Measurements from ENCODE around the gene ANKRD12.

ANKRD12 gene

DNA sequence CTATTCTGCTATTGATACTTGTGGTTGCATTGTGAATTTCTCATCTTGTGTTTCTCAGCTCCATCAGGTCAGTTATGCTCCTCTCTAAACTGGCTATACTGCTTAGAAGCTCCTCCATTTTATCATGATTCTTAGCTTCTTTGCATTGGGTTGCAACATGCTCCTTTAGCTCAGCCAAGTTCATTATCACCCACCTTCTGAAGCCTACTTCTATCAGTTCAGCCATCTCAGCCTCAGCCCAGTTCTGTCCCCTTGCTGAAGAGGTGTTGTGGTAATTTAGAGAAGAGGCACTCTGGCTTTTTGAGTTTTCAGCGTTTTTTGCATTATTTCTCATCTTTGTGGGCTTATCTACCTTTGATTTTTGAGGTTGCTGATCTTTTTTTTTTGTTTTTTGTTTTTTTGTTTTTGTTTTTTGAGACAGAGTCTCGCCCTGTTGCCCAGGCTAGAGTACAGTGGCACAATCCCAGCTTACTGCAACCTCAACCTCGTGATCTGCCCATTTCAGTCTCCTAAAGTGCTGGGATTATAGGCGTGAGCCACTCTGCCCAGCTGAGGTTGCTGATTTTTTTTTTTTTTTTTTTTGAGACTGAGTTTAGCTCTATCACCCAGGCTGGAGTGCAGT, 36.0 kb downstream of the ANKRD12 start:
- Histone ChIP-seq H3K4me1 (ENCODE audit: insufficient read depth, low read length) (no peaks in the 10 kb centered on the region), H3K9me3 (ENCODE audit: insufficient read depth, low read depth, low read length) (no peaks in the 10 kb centered on the region), H3K4me3 (ENCODE audit: low read length) (no peak overlapping the region), H3K9ac (ENCODE audit: low read depth, low read length) (no peak overlapping the region), H3K27ac (ENCODE audit: low read depth, low read length) (no peak overlapping the region), H3K27me3 (ENCODE audit: insufficient read depth, low read length) (no peaks in the 10 kb centered on the region), H3K36me3 (ENCODE audit: insufficient read depth, low read length) (no peaks in the 10 kb centered on the region)
- WGBS: 95% methylated on average over 4 of the region's 4 CpGs

DNA sequence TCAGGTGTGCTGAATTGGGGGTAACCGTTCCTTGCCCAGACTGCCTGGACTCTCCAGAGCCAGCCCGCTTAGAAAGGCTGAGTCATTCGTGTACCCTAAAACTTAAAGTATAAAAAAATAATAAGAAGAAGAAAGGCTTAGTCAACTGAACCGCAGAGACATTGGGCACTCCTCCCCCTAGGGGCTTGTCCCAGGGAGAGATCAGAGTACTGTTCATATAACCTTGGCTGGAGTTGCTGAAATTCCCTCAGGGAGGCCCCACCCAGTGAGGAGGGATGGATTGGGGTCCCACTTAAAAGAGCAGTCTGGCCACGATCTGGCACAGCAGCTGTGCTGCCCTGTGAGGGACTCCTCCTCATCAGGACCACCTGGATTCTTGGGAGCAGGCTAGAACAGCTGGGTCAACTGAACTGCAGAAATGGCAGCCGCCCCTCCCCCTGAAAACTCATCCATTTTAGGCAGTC, 37.2 kb downstream of the ANKRD12 start:
- H3K9ac ChIP-seq (ENCODE audit: low read depth, low read length): no peak overlapping the region
- no peak overlapping the region for H3K27ac ChIP-seq (ENCODE audit: low read depth, low read length)
- no peaks in the 10 kb centered on the region for H3K4me1 ChIP-seq (ENCODE audit: insufficient read depth, low read length)
- H3K9me3 ChIP-seq (ENCODE audit: insufficient read depth, low read depth, low read length): no peaks in the 10 kb centered on the region
- H3K27me3 ChIP-seq (ENCODE audit: insufficient read depth, low read length): no peaks in the 10 kb centered on the region
- no peaks in the 10 kb centered on the region for H3K36me3 ChIP-seq (ENCODE audit: insufficient read depth, low read length)
- WGBS: 94% methylated on average over 5 of the region's 6 CpGs
- no peak overlapping the region for H3K4me3 ChIP-seq (ENCODE audit: low read length)

- Histone ChIP-seq H3K27me3 (ENCODE audit: insufficient read depth, low read length) (no peaks in the 10 kb centered on the region), H3K27ac (ENCODE audit: low read depth, low read length) (no peak overlapping the region), H3K9me3 (ENCODE audit: insufficient read depth, low read depth, low read length) (no peaks in the 10 kb centered on the region), H3K9ac (ENCODE audit: low read depth, low read length) (no peak overlapping the region), H3K4me1 (ENCODE audit: insufficient read depth, low read length) (no peaks in the 10 kb centered on the region), H3K36me3 (ENCODE audit: insufficient read depth, low read length) (no peaks in the 10 kb centered on the region), H3K4me3 (ENCODE audit: low read length) (no peak overlapping the region)
- WGBS: 92% methylated on average over 4 of the region's 4 CpGs
These were observed 37.7 kb downstream of the ANKRD12 start for GRCh38 chr18:9174302-9174701.

DNA sequence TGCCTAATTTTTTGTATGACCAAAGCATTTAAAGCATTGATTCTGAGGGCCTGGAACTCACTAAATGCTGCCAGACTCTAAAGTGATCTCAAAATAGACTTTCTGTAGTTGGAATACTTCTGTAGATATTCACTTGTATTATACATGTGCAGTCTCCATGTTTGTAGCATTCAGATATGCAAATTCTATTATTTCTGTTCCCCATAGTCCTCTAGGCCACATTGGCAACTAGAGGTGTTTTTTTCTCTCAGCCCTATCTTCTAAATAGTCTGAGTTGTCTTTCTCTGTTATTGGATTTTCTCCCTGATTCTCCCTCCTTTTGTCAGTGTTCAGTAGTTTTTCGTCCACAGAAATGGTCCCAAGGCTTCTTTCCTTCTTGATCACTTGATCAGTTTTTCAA, 38.5 kb downstream of the ANKRD12 start:
- Histone ChIP-seq H3K9ac (ENCODE audit: low read depth, low read length) (no peak overlapping the region), H3K36me3 (ENCODE audit: insufficient read depth, low read length) (no peaks in the 10 kb centered on the region), H3K4me3 (ENCODE audit: low read length) (no peak overlapping the region), H3K9me3 (ENCODE audit: insufficient read depth, low read depth, low read length) (no peaks in the 10 kb centered on the region), H3K27ac (ENCODE audit: low read depth, low read length) (no peak overlapping the region), H3K27me3 (ENCODE audit: insufficient read depth, low read length) (no peaks in the 10 kb centered on the region), H3K4me1 (ENCODE audit: insufficient read depth, low read length) (no peaks in the 10 kb centered on the region)
- 70% methylated on average over 1 of the region's 1 CpG for WGBS

DNA sequence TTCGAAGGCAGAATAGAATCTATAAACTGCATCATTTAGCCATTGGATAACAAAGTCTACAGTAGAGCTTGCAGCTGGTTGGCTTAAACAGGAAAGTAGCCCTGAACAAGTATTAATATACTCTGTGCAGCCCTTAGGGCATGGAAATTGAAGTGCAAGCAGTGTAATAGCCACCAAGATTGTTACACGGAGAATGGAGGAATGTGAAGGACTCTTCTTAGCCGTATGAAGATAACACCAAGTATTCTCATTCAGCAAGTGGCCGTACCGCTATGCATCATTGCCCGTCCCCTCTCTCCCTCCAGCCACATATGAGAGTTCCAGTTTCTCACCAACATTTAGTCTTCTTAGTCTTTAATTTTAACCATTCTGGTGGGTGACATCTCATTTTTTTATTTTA, 40.5 kb downstream of the ANKRD12 start:
- no peak overlapping the region for H3K4me3 ChIP-seq (ENCODE audit: low read length)
- WGBS: 90% methylated on average over 6 of the region's 6 CpGs
- H3K36me3 ChIP-seq (ENCODE audit: insufficient read depth, low read length): no peaks in the 10 kb centered on the region
- no peak overlapping the region for H3K9ac ChIP-seq (ENCODE audit: low read depth, low read length)
- no peak overlapping the region for H3K27ac ChIP-seq (ENCODE audit: low read depth, low read length)
- no peaks in the 10 kb centered on the region for H3K27me3 ChIP-seq (ENCODE audit: insufficient read depth, low read length)
- H3K4me1 ChIP-seq (ENCODE audit: insufficient read depth, low read length): no peaks in the 10 kb centered on the region
- H3K9me3 ChIP-seq (ENCODE audit: insufficient read depth, low read depth, low read length): no peaks in the 10 kb centered on the region

DNA sequence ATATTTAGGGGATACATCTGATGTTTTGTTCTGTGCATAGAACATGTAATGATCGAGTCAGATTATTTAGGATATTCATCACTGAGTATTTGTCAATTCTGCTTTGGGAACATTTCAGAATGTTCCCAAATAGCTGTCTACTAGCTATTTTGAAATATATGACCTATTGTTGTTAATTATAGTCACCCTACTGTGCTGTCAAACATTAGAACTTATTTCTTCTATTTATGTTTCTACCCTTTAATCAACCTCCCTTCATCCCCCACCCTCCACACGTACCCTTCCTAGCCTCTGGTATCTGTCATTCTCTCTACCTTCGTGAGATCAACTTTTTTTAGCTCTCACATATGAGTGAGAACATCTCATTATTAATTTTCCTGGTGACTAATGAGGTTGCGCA, 40.9 kb downstream of the ANKRD12 start:
- no peak overlapping the region for H3K27ac ChIP-seq (ENCODE audit: low read depth, low read length)
- H3K27me3 ChIP-seq (ENCODE audit: insufficient read depth, low read length): no peaks in the 10 kb centered on the region
- H3K9ac ChIP-seq (ENCODE audit: low read depth, low read length): no peak overlapping the region
- peaks cover 3% of the 10 kb centered on the region; the same call in 1 of the 2 replicates for H3K36me3 ChIP-seq (ENCODE audit: insufficient read depth, low read length)
- 88% methylated on average over 4 of the region's 4 CpGs for WGBS
- no peak overlapping the region for H3K4me3 ChIP-seq (ENCODE audit: low read length)
- H3K9me3 ChIP-seq (ENCODE audit: insufficient read depth, low read depth, low read length): no peaks in the 10 kb centered on the region
- H3K4me1 ChIP-seq (ENCODE audit: insufficient read depth, low read length): no peaks in the 10 kb centered on the region

GRCh38 chr18:9178557-9178956, 42.0 kb downstream of the ANKRD12 start:
- Histone ChIP-seq H3K9me3 (ENCODE audit: insufficient read depth, low read depth, low read length) (no peaks in the 10 kb centered on the region), H3K9ac (ENCODE audit: low read depth, low read length) (no peak overlapping the region), H3K4me1 (ENCODE audit: insufficient read depth, low read length) (no peaks in the 10 kb centered on the region), H3K36me3 (ENCODE audit: insufficient read depth, low read length) (peaks cover 12% of the 10 kb centered on the region), H3K27ac (ENCODE audit: low read depth, low read length) (no peak overlapping the region), H3K4me3 (ENCODE audit: low read length) (no peak overlapping the region), H3K27me3 (ENCODE audit: insufficient read depth, low read length) (no peaks in the 10 kb centered on the region)
- 100% methylated on average over 1 of the region's 1 CpG for WGBS

- Histone ChIP-seq H3K9ac (ENCODE audit: low read depth, low read length) (no peak overlapping the region), H3K27me3 (ENCODE audit: insufficient read depth, low read length) (no peaks in the 10 kb centered on the region), H3K36me3 (ENCODE audit: insufficient read depth, low read length) (peaks cover 16% of the 10 kb centered on the region), H3K4me3 (ENCODE audit: low read length) (no peak overlapping the region), H3K4me1 (ENCODE audit: insufficient read depth, low read length) (no peaks in the 10 kb centered on the region), H3K27ac (ENCODE audit: low read depth, low read length) (no peak overlapping the region), H3K9me3 (ENCODE audit: insufficient read depth, low read depth, low read length) (no peaks in the 10 kb centered on the region)
- WGBS: 100% methylated on average over 3 of the region's 3 CpGs
These were observed 44.7 kb downstream of the ANKRD12 start for GRCh38 chr18:9181275-9181674.

- WGBS: 73% methylated on average over 5 of the region's 5 CpGs
- Histone ChIP-seq H3K27me3 (ENCODE audit: insufficient read depth, low read length) (no peaks in the 10 kb centered on the region), H3K4me1 (ENCODE audit: insufficient read depth, low read length) (no peaks in the 10 kb centered on the region), H3K9ac (ENCODE audit: low read depth, low read length) (no peak overlapping the region), H3K27ac (ENCODE audit: low read depth, low read length) (no peak overlapping the region), H3K9me3 (ENCODE audit: insufficient read depth, low read depth, low read length) (no peaks in the 10 kb centered on the region), H3K4me3 (ENCODE audit: low read length) (no peak overlapping the region), H3K36me3 (ENCODE audit: insufficient read depth, low read length) (peaks cover 18% of the 10 kb centered on the region)
These were observed 46.3 kb downstream of the ANKRD12 start for GRCh38 chr18:9182852-9183399.

DNA sequence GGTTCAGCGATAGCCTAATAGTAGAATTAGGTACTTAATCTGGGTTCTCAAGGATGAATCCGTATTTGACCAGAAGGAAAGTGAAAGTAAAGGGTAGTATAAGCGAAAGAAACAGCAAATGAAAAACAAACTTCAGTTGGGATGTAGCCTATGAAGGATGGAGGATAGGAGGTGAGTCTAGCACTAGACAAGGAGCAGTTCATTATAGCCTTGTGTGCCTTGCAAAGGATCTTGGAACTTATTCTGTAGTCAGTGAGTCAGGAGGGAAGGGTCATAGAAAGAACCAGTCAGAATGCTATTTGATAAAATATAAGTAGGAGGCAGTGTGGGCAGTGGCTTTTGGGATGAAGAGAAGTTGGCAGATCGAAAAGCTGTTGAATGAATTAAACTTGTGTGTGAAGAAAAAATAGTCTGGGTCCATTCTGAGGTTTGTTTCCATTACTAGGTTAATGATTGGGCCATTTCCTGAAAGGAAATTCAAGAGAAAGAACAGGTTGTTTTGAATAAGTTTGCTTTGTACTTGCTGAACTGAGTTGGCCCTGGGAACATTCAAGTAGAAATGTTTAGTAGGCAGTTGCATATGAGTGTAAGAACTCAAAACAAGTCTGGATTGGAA, 48.5 kb downstream of the ANKRD12 start:
- WGBS: 91% methylated on average over 4 of the region's 4 CpGs
- H3K9me3 ChIP-seq (ENCODE audit: insufficient read depth, low read depth, low read length): no peaks in the 10 kb centered on the region
- no peaks in the 10 kb centered on the region for H3K27me3 ChIP-seq (ENCODE audit: insufficient read depth, low read length)
- no peak overlapping the region for H3K9ac ChIP-seq (ENCODE audit: low read depth, low read length)
- H3K27ac ChIP-seq (ENCODE audit: low read depth, low read length): no peak overlapping the region
- no peaks in the 10 kb centered on the region for H3K4me1 ChIP-seq (ENCODE audit: insufficient read depth, low read length)
- H3K4me3 ChIP-seq (ENCODE audit: low read length): no peak overlapping the region
- H3K36me3 ChIP-seq (ENCODE audit: insufficient read depth, low read length): peaks cover 25% of the 10 kb centered on the region

- Histone ChIP-seq H3K9me3 (ENCODE audit: insufficient read depth, low read depth, low read length) (no peaks in the 10 kb centered on the region), H3K4me1 (ENCODE audit: insufficient read depth, low read length) (no peaks in the 10 kb centered on the region), H3K27me3 (ENCODE audit: insufficient read depth, low read length) (no peaks in the 10 kb centered on the region), H3K36me3 (ENCODE audit: insufficient read depth, low read length) (peaks cover 13% of the 10 kb centered on the region), H3K9ac (ENCODE audit: low read depth, low read length) (no peak overlapping the region), H3K27ac (ENCODE audit: low read depth, low read length) (no peak overlapping the region), H3K4me3 (ENCODE audit: low read length) (no peak overlapping the region)
- WGBS: 97% methylated on average over 2 of the region's 3 CpGs
These were observed 52.0 kb downstream of the ANKRD12 start for GRCh38 chr18:9188359-9189231.
